GM12872 (cell line): ENCODE results near the gene FLT3.

Experiments used
- TF ChIP-seq, protein P1 (sequence below): IDR thresholded peaks from 3 replicates; pipeline ENCODE4 v1.5.1; 2011; ENCODE audit warnings: low read depth, mild to moderate bottlenecking, low read length, moderate library complexity; ENCODE audit not compliant: insufficient read depth

The FLT3 gene

DNA sequence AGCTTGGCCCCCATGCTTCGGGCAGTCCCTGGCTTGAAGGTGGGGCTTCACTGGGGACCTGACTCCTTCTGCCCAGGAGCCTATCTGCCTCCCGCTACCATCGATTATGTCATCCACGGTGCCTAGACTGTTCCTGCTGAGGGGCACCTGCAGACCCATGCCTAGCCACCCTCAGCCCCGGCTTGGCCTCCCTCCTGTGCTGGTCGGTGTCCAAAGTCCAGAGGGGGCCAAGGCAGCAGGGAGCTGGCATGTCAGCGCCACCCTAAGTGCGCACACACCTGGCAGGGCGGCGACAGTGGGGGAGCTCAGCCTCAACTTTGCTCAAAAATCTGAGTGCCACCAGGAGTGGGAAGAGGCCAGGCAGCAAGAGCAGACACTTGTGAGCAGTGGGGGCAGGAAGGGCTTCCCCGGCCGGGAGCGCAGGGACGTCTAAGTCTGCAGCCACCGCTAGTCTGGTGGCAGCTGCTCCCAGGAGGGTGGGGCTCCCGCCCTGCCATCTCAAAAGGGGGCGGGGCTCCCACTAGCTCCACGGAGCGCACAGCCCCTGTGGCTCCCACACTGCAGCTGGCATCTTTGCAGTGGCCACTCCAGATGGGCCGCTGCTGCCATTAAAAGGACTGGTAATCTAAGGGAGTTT is 98.4 kb downstream of the FLT3 start:
- TF ChIP-seq, protein P1, sequence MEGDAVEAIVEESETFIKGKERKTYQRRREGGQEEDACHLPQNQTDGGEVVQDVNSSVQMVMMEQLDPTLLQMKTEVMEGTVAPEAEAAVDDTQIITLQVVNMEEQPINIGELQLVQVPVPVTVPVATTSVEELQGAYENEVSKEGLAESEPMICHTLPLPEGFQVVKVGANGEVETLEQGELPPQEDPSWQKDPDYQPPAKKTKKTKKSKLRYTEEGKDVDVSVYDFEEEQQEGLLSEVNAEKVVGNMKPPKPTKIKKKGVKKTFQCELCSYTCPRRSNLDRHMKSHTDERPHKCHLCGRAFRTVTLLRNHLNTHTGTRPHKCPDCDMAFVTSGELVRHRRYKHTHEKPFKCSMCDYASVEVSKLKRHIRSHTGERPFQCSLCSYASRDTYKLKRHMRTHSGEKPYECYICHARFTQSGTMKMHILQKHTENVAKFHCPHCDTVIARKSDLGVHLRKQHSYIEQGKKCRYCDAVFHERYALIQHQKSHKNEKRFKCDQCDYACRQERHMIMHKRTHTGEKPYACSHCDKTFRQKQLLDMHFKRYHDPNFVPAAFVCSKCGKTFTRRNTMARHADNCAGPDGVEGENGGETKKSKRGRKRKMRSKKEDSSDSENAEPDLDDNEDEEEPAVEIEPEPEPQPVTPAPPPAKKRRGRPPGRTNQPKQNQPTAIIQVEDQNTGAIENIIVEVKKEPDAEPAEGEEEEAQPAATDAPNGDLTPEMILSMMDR, result no peak

DNA sequence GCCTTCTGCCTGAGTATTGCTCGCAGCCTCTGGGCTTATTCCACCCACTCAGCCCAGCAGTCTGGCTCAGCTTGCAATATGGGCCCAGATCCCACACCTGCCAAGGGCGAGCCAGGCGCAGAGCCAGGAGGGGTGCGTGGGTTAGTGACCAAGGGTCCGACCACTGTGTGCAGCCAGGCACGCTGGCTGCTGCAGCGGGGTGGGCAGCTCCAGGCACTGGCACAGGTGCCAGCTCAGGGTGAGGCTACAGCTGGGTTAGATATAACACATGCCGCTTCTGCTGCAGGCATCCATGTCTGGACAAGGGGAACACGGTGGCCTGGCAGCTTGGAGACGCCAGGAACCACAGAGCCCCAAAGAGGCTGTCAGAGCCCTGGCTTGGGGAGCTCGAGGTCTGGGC is 99.3 kb downstream of the FLT3 start:
- TF ChIP-seq, protein P1, result no peak

DNA sequence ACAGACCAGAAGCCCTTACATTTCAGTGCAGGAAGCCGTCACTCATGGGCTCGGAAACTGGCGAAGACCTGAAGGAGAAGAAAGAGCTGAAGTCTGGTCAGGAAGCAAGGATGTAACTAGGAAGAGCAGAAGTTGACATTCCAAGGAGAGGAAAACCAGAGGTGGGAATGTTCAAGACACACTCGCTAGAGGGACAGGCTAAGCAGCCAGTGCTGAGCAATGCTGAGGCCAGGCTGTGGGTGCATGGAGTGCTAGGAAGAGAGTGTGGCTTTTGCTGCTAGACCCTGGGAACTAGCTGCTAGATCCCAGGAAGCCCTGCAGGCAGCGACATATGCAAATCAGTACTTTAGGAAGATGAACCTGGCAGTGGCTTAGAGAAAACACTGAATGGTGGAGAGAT is 99.8 kb downstream of the FLT3 start:
- TF ChIP-seq, protein P1, result no peak

DNA sequence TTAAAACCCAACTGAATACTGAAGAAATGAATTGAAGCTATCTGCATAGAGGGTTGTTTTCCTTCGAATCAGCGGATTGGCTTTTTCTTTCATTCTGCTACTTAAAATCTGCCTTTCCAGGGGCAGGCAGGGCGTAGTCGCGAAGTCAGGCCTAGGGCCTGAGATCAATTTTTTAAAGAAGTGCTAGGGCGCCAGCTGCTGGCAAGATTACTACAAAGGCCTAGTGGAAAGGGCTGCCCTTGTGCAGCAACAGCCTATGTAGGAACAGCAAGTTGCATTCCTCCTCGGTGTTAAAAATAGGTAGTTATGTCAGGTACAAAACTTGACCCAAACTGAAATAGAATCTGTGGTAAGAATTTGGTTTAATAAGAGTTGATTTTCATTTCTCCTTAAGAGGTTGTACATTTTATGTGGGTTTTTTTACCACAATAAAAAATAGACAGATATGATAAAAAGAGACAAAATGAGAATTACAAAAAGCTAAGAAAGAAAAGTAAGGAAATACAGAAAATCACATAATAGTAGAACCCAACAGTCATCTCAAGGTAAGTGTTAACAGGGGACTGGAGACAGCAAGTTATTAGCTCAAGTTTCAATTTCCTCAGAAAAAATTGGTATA is 102.4 kb downstream of the FLT3 start:
- TF ChIP-seq, protein P1, result peak; percentile 63

DNA sequence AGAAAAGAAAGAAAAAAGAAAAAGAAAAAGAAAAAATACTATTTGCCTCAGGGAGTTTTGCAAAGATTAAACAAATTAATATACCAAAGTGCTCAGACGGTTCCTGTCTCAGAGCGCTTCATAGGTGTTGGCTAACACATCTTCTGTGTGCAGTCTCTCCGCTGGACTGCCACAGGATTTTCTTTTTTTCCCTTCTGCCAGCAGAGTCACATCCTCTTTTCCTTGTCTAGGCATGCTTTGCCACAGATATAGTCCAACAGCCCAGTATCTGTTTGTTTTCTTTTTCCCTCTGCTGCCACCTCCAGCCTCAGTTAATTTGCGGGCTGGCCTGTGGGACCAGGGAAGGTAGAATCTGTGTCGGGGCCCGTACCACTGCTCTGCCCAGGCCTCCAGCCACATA is 108.5 kb downstream of the FLT3 start:
- TF ChIP-seq, protein P1, result no peak

DNA sequence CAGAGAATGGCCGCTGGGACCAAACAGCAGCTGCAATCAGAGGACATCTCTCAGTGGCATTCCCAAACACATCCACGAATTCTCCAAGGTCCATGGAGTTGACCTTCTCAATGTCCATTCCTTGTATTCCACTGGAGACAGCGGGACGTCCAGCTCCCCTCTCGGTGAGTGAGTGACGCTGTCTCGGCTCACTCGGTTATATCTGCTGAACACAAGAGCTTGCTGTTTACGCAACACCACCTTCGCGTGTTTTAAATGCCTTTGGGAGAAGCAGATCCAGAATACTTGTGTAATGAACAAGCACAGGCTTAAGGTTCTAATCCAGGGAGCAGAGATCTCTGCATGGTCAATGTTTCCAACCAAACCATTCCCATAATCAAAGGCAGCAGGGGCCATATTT is 111.9 kb downstream of the FLT3 start, which contains the start of gene URAD:
Gene URAD (minus strand): TSS at position 174 of the 400 bp plus-strand sequence. CDS start 56 bp downstream, at position 118.
- TF ChIP-seq, protein P1, result no peak

DNA sequence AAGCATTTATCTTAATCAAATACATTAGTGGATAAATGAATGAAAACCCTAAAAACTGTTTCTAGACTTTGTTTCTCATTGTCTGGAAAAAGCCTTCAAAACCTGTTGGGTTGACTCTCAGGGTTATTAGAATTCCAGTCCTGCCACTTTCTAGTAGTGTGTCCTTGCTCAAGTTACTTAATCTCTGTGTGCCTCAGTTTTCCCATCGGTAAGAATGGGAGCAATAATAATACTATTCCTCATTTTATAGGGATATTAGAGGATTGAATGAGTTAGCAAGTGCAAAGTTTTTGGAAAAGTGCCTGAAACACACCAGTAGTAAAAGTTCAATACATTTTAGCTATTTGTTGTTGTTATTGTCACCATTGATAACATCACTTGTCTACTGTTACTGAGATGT is 114.8 kb downstream of the FLT3 start:
- TF ChIP-seq, protein P1, result no peak
